VCaP (cell line): Measurements from ENCODE around the gene CREG1.

Source experiments
- H3K27ac ChIP-seq: fragments of 450-650 bp; 2 replicates; pipeline ENCODE4 v1.5.1; 2017
- CTCF ChIP-seq: fragments of 450-650 bp; conservative IDR thresholded peaks from 2 replicates; pipeline ENCODE4 v1.5.1; 2017; ENCODE audit warnings: mild to moderate bottlenecking, moderate library complexity

CREG1 gene

DNA sequence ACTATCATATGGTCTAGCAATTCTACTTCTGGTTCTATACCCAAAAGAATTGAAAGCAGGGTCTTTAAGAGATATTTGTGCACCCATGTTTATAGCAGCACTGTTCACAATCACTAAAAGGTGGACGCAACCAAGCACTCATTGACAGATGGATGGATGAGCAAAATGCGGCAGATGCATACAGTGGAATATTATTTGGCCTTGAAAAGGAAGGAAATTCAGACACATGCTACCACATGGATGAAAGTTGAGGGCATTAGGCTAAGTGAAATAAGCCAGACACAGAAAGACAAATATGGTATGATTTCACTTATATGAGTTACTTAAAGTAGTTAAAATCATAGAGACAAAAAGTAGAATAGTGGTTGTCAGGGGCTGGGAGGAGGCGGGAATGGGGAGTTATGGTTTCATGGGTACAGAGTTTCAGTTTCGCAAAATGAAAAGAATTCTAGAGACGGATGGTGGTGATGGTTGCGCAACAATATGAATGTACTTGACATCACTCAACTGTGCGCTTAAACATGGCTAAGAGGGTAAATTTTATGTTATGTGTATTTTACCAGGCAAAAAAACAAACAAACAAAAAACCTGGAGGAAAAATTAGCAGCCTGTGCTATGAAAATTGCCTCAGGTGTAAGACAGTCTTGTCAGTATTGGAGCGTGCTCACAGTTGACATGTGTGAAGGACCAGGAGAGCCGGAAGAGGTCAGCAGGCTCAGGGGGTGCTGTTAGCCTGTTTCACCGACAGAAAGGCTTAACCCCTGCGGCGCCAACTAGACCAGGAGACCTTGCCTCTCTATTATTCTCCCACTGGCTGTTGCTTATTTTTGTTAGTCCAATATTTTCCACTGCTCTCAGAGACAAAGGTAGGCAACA, 61.7 kb downstream of the CREG1 start:
- no peak overlapping the region for H3K27ac ChIP-seq
- no peak for TF ChIP-seq CTCF
